ENCODE measurements around the gene CLTCL1.
"Not testable (repeated sequence)": the region's sequence is repeated elsewhere in the genome, so short reads cannot be mapped to it uniquely, and the experiment has no call there.

The CLTCL1 gene

DNA sequence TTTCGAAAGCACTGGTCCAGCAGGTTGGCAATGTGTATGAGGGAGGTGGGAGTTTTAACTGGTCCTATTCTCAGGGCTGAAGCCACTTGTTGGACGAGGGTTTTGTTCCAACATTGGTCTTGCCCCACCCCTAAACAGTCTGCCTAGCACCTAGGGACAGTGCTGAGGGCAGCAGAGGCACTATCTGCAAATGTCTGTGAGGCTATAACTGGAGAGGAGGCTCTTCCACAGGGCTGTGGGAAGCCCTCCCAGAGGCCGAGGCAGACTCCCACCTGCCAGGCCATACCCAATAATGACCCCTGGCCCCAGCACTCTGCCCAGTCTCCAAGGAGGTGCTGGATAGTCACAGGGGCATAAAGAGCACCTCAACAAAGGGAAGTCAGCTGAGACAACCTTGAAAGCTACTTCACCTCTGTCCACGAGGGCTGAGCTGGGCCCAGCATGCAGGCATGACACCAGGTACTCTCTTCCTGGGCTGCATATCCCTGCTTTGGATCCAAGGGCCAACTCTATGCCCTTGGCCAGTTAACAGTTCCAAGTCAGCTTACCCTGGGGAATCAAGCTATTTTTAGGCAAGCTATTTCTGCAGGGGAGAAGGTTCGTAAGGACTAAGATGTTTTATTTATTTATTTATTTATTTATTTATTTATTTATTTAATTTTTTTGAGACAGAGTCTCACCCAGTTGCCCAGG, 72.8 kb downstream of the CLTCL1 start:
- no peak for DNase-seq (ENCODE audit: low read depth)

DNA sequence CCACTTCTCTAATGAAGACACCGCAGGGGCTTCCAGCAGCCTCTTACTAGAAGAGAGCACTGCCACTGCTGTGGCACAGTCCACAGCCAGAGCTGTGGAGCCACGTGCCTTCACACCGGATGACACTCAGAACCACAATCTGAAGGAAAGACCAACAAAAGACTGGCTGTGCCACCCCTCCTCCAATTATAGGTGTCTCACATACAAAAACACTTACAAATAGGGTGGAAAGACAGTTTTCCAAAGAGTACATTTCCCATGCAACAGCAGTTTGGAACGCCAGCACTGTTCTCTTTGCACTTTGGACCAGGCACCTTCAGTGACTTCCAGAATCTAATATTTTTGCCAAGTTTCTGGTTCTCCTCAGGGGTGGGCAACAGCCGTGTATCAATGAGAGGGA, 74.9 kb downstream of the CLTCL1 start:
- no peak for DNase-seq (ENCODE audit: low read depth)

DNA sequence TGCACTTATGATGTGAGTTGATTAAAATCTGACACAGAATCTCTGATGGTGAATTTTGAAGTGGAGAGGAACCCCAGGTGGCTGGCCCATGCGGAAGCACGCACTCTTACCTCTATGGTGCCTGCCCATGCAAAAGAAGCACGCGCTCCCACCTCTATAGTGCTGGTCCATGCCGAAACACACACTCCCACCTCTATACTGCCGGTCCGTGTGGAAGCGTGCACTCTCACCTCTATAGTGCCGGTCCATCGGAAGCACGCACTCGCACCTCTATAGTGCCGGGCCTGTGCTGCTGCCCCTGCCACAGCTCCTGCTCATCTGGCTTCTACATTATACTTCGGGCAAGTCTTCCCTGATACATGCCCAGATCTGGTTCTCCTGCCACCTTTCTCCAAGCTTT, 76.2 kb downstream of the CLTCL1 start:
- DNase-seq (ENCODE audit: low read depth), result no peak

DNA sequence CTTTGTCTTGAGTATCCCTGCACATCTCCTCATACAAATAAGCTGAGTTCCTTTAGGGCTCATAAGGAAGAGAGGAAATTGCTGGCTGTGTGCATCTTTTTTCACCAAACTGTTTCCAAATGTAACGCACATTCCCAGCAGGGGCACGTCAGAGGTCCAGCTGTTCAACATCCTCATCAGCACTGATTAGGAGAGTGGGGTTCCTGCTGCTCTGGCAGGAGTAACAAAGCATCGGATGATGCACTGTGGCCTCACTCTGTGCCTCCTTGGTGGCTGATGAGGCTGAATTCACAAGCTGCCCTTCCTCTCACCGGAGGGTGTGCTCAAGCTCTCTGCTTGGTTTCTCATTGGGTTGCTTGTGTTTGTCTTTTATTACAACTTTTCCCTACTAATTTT, 77.4 kb downstream of the CLTCL1 start:
- no peak for DNase-seq (ENCODE audit: low read depth)

DNA sequence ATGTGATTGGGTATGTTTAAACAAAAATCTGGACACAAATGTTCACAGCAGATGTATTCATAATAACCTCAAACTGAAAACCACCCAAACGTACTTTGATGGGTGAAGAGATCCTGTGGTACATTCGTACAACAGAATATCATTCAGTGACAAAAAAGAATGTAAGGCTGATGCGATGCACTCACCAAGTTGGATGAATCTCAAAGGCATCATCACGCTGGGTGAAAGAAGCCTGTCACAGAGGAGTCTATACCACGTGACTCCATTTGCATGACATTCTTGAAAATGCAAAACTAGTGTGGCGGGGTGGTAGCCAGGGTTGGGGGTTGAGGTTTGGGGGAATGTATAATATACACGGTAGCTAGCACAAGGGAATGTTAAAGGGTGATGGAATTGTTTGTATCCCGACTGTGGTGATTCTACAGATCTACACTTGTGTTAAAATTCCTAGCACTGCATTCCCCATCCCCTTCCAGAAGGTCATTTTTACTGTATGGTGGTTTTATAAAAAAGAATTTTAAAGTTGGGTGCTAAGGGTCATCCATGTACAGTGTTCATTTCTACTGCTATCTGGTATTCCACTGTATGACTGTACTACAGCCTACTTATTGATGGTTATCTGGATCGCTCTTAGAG, 78.0 kb downstream of the CLTCL1 start:
- no peak for DNase-seq (ENCODE audit: low read depth)

DNA sequence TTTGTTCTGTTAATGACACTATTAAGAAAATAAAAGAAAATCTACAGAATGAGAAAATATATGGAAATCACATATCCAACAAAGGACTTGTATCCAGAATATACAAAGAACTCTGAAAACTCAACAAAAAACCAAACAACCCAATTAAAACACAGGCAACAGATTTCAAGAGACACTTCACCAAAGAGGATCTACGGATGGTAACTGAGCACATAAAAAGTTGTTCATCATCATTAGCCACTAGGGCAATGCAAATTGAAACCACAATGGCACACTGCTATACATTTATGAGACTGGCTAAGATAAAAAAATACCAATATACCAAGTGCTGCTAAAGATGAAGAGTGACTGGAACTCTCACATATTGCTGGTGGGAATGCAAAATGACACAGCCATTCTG, 78.5 kb downstream of the CLTCL1 start:
- DNase-seq (ENCODE audit: low read depth), result no peak

DNA sequence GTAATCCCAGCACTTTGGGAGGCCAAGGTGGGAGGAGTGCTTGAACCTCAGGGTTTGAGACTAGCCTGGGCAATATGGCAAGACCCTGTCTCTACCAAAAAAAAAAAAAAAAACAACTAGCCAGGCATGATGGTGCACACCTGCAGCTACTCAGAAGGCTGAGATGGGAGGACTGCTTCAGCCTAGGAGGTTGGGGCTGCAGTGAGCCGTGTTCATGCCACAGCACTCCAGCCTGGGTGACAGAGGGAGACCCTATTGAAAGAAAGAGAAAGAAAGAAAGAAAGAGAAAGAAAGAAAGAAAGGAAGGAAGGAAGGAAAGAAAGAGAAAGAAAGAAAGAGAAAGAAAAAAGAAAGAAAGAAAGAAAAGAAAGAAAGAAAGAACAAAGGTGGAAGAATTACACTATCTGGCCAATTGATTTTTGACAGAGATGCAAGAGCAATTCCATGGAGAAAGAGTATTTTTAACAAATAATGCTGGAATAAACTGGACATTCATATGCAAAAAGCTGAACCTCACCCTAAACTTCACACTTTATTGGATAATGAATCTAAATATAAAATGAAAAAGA, 79.1 kb downstream of the CLTCL1 start:
- DNase-seq (ENCODE audit: low read depth), result no peak

DNA sequence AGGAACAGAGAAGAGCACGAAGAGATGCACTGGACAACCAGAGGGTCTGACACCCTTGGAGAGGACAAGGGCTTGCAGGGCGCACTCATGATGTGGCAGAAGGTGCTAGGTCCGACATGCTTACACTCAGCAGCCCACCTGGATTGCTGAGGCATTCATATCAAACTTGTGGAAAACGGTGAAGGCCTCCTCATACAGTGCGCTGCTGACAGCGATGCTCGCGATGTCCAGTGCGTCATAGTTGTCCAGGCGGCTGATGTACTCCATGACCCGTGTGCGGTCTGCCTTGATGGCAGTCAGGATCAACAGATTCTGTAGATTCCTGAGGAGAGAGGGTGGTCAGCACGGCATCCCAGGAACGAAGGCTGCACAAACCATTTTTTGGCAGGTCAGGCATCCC, 81.3 kb downstream of the CLTCL1 start:
- DNase-seq (ENCODE audit: low read depth), result no peak

DNA sequence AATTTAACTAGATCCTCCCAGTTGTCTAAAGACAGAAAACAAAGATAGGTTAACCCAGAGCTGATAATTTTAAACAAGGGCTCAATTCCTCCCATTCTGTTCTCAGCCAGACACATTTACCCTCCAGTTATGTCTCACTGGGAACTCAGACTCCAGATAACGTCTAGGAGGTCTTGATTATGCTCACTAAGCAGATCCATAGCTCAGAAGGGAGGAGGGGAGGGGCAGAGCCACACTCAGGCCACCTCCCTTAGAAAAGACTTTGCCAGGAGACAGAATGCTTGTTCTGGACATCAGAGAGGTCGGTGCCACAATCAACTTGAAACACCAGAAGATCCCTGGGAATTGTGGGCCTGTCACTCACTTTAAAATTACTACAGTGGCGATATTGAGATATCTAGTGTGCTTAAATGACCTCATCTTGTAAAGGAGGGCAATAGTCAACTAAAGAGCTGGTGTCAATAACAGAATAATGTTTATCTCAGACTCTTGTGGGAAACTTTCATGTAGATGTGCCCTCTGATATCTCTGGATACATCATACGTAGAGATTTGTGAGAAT, 83.2 kb downstream of the CLTCL1 start:
- no peak for DNase-seq (ENCODE audit: low read depth)

DNA sequence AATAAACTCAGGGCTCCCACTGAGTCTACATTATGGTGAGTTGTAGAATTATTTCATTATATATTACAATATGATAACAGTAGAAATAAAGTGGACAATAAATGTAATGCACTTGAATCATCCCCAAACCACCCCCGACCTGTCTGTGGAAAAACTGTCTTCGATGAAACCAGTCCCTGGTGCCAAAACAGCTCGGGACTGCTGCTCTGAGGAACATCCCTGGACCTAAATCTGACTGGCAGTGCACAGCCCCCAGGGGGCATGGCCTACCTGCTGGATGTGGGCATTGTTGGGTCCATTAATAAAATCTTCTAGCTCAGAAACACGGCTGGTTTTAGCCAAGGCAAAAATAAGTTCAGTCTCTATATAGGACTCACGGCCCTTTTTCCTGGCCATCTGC, 83.6 kb downstream of the CLTCL1 start:
- no peak for DNase-seq (ENCODE audit: low read depth)

DNA sequence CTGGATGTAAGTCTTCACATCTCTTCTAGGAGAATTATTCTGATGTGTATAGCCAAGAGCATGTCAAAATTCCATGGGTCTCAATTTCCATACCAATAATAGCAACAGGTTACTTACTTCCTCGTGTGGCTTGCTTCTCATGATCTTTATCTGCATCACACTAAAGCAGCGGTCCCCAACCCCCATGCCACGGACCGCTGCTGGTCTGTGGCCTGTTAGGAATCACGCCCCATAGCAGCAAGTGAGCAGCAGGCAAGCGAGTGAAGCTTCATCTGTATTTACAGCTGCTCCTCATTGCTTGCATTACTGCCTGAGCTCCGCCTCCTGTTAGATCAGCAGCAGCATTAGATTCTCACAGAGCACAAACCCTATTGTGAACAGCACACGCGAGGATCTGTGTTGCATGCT, 84.1 kb downstream of the CLTCL1 start:
- DNase-seq (ENCODE audit: low read depth), result no peak

DNA sequence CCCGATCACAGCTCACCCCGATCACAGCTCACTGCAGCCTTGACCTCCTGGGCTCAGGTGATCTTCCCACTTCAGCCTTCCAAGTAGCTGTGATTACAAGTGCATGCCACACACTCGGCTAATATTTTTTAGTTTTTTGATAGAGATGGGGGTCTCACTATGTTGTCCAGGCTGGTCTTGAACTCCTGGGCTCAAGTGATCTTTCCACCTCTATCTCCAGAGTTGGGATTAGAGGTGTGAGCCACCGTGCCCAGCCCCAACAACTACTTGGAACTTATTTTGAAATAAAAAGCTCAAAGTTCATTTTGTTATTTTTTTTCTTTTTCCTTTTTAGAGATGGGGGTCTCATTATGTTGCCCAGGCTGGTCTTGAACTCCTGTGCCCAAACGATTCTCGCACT, 85.2 kb downstream of the CLTCL1 start:
- no peak for DNase-seq (ENCODE audit: low read depth)

DNA sequence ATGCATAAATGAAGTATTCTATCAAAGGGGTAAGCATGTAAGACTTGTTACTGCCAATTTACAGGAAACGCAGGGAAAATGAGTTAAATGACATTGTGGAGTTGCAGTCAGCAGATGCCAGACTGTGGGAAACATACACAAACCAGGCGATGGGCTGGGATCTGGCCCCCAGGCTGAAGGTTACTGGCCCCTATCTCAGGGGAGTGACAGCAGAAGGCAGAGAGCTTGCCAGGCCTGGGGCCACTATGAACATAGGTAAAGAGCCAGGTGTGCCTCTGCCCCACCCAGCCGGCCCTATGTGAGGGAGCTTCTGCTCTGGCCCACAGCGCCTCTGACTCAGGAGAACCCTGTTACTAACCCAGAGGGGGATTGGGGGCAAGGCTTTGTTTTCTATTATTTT, 86.9 kb downstream of the CLTCL1 start:
- no peak for DNase-seq (ENCODE audit: low read depth)

DNA sequence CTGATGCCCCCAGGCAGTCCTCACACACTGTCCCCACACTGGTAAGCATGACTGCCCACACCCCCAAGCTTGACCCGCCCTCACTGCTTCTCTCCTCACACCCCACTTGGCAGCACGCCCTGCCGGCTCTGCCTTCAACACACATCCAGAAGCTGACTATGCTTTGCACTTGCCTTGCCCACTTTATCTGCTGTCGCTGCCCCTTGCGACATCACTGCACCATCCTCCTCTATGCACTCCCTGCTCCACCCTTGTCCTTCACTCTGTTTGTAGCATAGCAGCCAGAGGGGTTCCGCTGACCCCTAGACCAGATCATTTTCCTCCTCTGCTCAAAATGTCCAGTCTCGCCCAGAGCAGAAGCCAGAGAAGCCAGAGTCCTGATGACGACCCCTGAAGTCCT, 87.7 kb downstream of the CLTCL1 start:
- DNase-seq (ENCODE audit: low read depth), result no peak

DNA sequence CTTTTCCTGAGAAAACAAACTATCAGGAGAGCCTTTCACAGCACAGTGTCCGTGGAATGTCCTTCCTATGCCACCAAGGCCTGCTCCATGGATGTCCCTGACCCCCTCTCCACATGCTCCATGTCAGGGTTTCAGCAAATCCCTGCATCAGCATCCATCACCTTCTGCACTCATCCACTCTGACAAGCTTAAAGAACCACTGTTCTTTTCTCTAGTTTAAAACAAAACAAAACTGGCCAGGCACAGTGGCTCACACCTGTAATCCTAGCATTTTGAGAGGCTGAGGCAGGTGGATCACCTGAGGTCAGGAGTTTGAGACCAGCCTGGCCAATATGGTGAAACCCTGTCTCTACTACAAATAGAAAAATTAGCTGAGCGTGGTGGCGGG, 88.7 kb downstream of the CLTCL1 start:
- not testable (repeated sequence) for DNase-seq (ENCODE audit: low read depth)

DNA sequence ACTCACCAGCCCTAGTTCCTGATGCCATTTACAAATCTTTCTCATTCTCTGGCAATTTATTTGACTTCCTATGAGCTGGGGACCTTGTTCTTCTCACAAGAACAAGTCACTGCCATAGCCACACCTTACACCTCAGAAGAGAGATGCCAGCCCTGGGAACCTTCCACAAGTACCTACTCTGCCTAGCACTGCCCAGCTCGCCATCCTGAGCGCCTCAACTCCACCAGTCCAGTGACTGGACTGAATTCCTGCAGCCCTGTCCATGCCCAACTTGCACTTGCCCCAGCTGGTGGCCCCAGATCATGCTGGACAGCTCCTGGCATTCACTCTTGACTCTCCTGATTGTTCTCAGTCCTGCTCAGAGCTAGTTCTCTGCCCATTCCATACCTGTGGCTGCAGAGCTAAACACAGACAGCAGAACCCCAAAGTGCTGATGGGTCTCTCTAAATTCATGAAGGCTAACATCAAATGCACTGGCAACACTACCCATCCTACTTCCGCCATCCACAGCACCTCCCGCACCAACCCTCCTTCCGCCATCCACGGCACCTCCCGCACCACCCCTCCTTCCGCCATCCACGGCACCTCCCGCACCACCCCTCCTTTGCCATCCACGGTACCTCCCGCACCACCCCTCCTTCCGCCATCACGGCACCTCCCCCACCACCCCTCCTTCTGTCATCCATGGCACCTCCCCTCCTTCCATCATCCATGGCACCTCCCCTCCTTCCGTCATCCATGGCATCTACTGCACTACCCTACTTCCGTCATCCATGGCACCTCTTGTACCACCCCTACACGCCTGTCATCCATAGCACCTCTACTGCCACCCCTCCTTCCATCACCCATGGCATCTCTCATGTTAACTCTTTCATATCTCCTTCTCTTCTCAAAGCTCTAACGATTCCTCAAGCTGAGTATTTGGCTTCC, 89.4 kb downstream of the CLTCL1 start:
- no peak for DNase-seq (ENCODE audit: low read depth)

DNA sequence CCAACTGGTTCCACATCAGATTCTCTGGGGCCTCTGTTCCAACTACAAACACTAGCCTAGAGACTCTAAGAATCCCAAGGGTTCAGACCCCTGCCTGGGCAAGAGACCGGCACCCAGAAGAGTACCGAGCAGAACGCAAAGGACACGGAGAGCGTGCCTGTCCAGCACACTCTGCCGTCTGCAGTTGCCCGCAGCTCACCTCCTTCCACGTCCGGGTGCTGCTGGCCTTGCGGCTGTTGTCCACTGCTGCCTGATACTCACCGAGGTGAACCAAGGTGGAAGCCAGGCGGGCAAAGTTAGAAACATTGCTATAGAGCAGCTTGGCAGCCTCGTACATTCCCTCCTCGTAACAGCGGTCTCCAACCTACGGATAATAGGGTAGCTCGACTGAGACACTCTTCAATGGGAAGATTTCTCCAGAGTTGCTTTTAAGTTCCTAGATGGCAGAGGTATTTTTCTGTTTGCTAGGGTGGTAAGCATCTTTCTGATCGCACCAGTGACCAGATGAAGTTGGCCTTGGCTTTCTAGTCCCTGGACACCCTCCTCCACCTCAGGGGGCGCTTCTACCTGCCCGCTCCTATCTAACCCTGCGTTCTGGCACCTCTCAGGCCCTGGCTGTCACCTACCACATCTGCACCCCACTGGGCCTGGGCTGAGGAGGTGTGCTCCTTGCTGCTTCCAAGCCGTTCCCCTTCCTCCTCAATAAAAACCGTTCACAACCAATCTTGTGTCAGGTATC, 90.2 kb downstream of the CLTCL1 start:
- DNase-seq (ENCODE audit: low read depth), result no peak

DNA sequence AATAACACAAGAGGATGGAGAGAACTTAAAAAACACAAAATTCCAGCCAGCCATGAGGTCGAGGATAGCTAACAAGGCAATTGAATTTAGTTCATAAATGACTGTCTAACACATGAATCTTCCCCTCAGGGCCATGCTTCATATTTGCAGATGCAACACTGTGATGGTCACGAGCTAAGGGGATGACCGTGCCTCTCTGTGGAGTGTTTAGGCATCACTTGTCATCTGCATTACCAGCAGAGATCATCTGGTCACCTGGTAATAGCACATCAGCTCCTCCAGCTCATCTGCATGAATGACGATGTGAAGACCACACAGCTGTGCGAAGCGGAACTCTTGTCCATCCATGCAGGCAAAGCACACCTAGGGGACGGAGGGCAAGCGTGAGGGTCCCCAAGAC, 92.0 kb downstream of the CLTCL1 start:
- DNase-seq (ENCODE audit: low read depth), result no peak

DNA sequence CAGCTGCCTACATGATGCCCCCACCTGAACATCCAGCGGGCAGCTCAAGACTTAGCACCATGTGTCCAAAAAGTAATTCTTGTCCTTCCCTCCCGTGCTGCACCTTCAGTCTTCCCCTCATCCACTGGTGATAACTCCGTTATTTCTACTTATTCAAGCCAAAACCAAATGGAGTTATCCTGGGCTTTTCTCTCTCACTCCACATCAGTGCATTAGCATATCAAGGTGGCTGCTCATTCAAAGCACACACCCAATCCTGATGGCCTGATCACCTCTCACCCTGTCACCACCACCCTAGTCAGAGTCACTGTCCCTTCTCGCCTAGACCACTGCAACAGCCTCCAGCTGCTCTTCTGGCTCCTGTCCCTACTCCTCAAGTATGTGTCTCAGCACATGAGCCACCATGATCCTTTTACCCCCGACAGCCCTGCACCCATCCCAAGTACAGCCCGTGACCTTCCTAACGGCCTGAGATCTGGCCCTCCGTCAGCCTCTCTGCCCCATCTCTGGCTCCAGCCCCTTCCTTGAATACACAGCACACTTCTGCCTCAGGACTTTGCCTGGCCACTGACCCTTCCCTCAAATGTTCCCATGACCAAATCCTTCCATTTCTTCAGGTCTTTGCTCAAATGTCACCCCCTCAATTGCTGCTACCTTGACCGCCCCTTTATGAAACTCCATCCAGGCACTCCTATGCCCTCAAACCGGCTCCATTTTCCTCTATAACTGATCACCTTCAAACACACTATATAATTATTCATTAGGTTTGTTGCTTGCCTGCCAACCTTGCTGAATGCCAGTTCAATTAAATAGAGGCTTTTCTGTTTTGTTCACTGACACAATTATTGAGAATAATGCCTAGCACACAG, 93.3 kb downstream of the CLTCL1 start:
- no peak for DNase-seq (ENCODE audit: low read depth)

DNA sequence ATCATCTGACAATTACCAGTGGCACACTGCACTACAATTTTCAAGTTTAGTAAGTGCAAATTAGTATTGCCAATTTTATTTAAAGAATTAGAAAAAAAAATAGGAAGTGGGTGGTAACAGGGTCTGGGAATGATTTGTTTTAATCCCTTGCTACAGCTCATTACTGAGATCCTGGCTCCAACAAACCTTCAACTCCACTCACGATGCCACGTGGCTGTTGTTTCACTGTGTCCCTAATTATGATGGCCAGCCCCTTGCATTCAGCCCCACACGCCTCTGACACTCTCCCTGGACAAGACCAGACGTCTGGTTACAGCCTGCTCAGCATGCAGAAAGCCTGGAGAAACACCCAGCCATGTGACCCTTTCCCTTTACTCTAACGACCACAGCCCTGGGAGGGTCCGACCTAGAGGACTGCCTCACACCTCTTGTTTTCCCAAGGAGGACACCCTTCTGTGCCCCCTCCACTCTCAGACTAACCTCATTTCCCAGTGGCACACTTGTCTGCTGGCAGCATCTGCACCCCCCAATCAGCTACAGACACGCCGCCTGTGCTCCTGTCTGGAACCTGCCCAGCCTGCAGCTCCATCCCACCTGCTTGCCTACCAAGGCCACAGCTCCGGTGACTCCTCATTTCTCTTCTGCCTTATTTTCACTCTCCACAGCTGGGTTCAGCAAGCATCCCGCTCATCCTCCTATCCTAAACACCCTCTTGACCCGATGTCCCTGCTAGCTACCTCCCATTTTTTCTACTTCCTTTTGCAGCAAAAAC, 94.5 kb downstream of the CLTCL1 start:
- no peak for DNase-seq (ENCODE audit: low read depth)
